Progenitor cell of endocrine pancreas (in vitro differentiated cells): ENCODE data around the gene PSMA1. TPM values are rescaled to one million over a fixed set of nuclear protein-coding genes. Genes with fewer than 3 reads are reported as not detected.
A peak's percentile ranks its signal among the peaks of the same experiment; 100 is the strongest.

Source experiments
- DNase-seq: peaks from one replicate; pipeline ENCODE4 v3.0.0; 2021; ENCODE audit warnings: low spot score; ENCODE audit not compliant: unreplicated experiment
- H3K27ac Mint-ChIP-seq: 2 replicates; pipeline ENCODE4 v1.8.0; 2021; ENCODE audit warnings: mild to moderate bottlenecking, moderate library complexity, mixed read lengths
- H3K27me3 Mint-ChIP-seq: 2 replicates; pipeline ENCODE4 v1.8.0; 2021; ENCODE audit warnings: mixed read lengths
- H3K36me3 Mint-ChIP-seq: 2 replicates; pipeline ENCODE4 v1.8.0; 2022; ENCODE audit warnings: mixed read lengths; ENCODE audit not compliant: insufficient read depth
- H3K4me1 Mint-ChIP-seq: 2 replicates; pipeline ENCODE4 v1.8.0; 2021; ENCODE audit warnings: low read depth, mixed read lengths
- H3K4me3 Mint-ChIP-seq: 2 replicates; pipeline ENCODE4 v1.8.0; 2021; ENCODE audit warnings: low read depth, mild to moderate bottlenecking, moderate library complexity, mixed read lengths
- H3K9me3 Mint-ChIP-seq: 2 replicates; pipeline ENCODE4 v1.8.0; 2021; ENCODE audit warnings: low read depth, mixed read lengths
- total RNA-seq: library from RNA; stranded (reverse); gene quantifications from 2 replicates; pipeline ENCODE4 v1.2.1, GENCODE V29; 2021
- TF ChIP-seq, protein P1 (sequence below): fragments of 200-600 bp; sonication (generic); IDR thresholded peaks from one replicate; pipeline ENCODE4 v1.5.0; 2021; ENCODE audit warnings: antibody characterized with exemption, mild to moderate bottlenecking; ENCODE audit not compliant: unreplicated experiment

PSMA1 gene
- total RNA-seq, 1 donor from 2014 or later: 147 TPM

GRCh38 chr11:14529951-14530350, 9.8 kb upstream of the PSMA1 start:
- no peak for DNase-seq
- Mint-ChIP-seq H3K9me3 (no peaks in the 10 kb centered on the region), H3K27ac (peak overlapping the region; percentile 9), H3K36me3 (no peaks in the 10 kb centered on the region), H3K4me3 (no peak overlapping the region), H3K27me3 (no peaks in the 10 kb centered on the region), H3K4me1 (peaks cover 10% of the 10 kb centered on the region)
- TF ChIP-seq, protein P1, sequence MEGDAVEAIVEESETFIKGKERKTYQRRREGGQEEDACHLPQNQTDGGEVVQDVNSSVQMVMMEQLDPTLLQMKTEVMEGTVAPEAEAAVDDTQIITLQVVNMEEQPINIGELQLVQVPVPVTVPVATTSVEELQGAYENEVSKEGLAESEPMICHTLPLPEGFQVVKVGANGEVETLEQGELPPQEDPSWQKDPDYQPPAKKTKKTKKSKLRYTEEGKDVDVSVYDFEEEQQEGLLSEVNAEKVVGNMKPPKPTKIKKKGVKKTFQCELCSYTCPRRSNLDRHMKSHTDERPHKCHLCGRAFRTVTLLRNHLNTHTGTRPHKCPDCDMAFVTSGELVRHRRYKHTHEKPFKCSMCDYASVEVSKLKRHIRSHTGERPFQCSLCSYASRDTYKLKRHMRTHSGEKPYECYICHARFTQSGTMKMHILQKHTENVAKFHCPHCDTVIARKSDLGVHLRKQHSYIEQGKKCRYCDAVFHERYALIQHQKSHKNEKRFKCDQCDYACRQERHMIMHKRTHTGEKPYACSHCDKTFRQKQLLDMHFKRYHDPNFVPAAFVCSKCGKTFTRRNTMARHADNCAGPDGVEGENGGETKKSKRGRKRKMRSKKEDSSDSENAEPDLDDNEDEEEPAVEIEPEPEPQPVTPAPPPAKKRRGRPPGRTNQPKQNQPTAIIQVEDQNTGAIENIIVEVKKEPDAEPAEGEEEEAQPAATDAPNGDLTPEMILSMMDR: no peak

- H3K27me3 Mint-ChIP-seq: no peaks in the 10 kb centered on the region
- peaks cover 10% of the 10 kb centered on the region for H3K4me1 Mint-ChIP-seq
- H3K36me3 Mint-ChIP-seq: no peaks in the 10 kb centered on the region
- H3K27ac Mint-ChIP-seq: no peak overlapping the region
- no peaks in the 10 kb centered on the region for H3K9me3 Mint-ChIP-seq
- TF ChIP-seq, protein P1: no peak
- no peak overlapping the region for H3K4me3 Mint-ChIP-seq
- DNase-seq: no peak
Measured at GRCh38 chr11:14529321-14529720, 9.1 kb upstream of the PSMA1 start.

DNA sequence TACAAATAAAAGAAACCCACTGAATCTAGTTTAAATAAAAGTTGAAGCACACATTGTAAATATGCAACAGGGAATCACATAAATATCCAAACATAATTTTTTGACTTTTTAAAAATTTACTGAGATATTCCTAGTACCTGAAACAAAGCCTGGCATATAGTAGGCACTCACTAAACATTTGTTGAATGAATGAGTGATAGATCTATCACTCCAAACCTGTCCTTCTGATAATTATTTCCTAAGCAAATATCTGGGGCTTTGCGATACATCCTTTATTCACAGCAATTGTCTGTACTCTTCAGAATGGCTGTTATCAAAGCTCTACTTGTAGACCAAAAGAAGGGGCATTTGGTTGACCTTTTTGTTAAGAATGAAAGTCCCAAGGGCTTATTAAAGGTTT, 2.6 kb upstream of the PSMA1 start:
- H3K27me3 Mint-ChIP-seq: no peaks in the 10 kb centered on the region
- H3K4me3 Mint-ChIP-seq: no peak overlapping the region

GRCh38 chr11:14522245-14522644, 2.1 kb upstream of the PSMA1 start:
- H3K36me3 Mint-ChIP-seq: peaks cover 7% of the 10 kb centered on the region
- no peak for DNase-seq
- H3K9me3 Mint-ChIP-seq: no peaks in the 10 kb centered on the region
- TF ChIP-seq, protein P1: no peak
- H3K4me3 Mint-ChIP-seq: no peak overlapping the region
- H3K4me1 Mint-ChIP-seq: peaks cover 12% of the 10 kb centered on the region
- no peaks in the 10 kb centered on the region for H3K27me3 Mint-ChIP-seq
- no peak overlapping the region for H3K27ac Mint-ChIP-seq

More for the DNA sequence above, 2.6 kb upstream of the PSMA1 start:
- TF ChIP-seq, protein P1: no peak
- Mint-ChIP-seq H3K36me3 (peaks cover 3% of the 10 kb centered on the region), H3K27ac (no peak overlapping the region), H3K4me1 (peaks cover 12% of the 10 kb centered on the region), H3K9me3 (no peaks in the 10 kb centered on the region)
- DNase-seq: no peak

- Mint-ChIP-seq H3K4me1 (peaks cover 12% of the 10 kb centered on the region), H3K27ac (peak overlapping the region; percentile 99), H3K36me3 (peaks cover 10% of the 10 kb centered on the region), H3K9me3 (no peaks in the 10 kb centered on the region), H3K4me3 (peak overlapping the region; percentile 96), H3K27me3 (no peaks in the 10 kb centered on the region)
- TF ChIP-seq, protein P1: no peak
- DNase-seq: no peak
Measured at GRCh38 chr11:14520747-14521151, 563 bp upstream of the PSMA1 start.
